Neural progenitor cell (in vitro differentiated cells): ENCODE data around the gene FLAD1.

Experiments used
- CTCF ChIP-seq: fragments of 200-600 bp; sonication (generic); IDR thresholded peaks from 2 replicates; pipeline ENCODE4 v1.5.1; 2017; ENCODE audit warnings: antibody characterized with exemption, mild to moderate bottlenecking
- EZH2 ChIP-seq: fragments of 200-600 bp; sonication (generic); IDR thresholded peaks from 2 replicates; pipeline ENCODE4 v1.6.1; 2017; ENCODE audit warnings: antibody characterized with exemption, mild to moderate bottlenecking, moderate library complexity
- EZH2phosphoT487 ChIP-seq: fragments of 200-600 bp; sonication (generic); IDR thresholded peaks from 2 replicates; pipeline ENCODE4 v1.6.1; 2017; ENCODE audit warnings: antibody characterized with exemption

GRCh38 chr1:155023627-155024026 is 40.5 kb downstream of the FLAD1 start:
- TF ChIP-seq CTCF (no peak), EZH2 (no peak), EZH2phosphoT487 (no peak)
